NCI-H2227 (cell line): Measurements from ENCODE around the gene KLF7.

Experiments
- DNase-seq: peaks from one replicate; lab custom pipeline; 2025; ENCODE audit not compliant: unreplicated experiment; lab: John Stamatoyannopoulos, UW

KLF7 gene

DNA sequence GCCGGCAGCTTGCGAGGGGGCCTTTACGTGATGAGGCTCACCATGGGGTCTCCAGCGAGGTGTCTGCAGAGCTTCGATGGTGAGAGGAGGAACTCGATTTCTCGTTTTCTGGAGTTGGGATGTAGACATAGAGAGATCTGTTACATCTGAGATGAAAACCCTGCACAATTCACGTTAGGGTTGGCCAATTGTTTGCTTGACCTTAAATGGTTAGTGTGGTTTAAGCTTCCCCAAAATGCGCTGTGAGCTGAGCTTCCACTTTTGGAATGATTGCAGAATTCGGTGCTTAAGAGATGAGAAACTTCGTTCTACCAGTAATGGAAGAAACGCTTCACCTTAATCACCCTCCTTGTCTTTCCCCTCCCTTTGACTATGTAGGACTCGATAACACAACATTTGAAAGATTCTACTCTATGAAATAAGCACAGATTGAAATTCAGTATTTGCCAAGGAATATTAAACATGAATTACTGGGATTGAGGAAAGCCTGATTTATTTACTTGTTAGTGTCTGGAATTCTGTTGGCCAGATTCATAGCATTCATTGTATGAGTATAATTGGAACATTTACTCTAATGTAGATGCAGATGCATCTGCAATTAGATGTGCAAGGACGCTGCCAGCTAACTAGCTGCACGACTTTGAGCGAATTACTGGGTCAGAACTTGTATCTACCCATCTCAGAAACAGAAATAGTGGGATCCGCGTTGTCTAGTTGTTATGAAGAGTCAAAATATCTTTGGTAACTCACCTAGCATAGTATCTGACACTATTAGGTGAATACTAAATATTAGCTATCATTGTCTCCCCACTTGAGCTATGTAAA, 1.6 kb upstream of the KLF7 start:
- no peak for DNase-seq

DNA sequence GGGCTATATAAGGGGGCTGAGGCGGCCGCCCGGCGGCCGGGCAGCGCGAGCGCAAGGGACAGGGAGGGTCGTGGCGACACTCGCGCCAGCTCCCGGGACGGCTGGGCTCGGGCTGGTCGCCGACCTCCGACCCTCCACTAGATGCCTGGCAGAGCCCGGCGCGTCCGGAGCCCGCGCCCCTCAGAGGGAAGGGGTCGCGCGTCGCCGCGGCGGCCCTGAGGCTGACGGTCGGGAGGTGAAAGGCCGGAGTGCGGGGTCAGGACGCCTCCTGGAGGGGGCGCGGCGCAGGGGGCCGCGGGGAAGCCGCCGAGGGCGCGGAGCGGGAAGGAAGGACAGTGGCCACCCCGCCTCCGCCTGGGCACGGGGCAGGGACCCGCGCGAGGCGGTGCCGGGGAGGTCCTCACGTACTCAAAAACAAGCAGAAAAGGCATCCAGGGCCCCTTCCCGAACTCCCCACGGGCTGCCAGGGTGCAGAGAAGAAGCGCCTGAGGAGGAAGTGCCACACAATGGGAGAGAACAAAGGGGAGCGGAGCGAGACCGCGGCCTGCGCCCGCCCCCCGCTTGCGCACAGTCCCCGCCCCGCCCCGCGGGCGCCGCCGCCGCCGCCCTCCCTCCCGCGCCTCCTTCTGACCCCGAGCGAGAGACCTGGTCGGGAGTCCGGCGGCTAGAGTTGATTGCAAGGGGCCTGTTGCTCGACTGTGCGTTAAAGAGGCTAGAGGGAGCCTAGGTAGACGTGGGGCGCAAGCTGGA, 776 bp upstream of the KLF7 start:
- DNase-seq, result peak; percentile 88

DNA sequence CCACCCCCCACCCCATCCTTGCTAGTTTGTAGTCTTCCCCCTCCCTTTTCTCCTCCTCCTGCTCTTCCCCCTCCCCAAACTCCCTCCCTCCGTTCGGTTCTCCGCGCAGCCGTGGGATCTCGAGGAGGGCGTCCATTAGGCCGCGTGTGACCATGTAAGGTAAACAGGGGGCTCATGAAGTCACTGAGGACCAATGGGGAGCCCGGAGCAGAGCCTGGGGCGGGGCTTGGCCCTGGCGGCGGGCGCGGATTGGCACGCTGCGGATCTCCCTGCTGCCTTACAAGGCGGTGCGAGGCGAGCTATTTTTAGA, 246 bp upstream of the KLF7 start:
- peak; percentile 100 for DNase-seq

DNA sequence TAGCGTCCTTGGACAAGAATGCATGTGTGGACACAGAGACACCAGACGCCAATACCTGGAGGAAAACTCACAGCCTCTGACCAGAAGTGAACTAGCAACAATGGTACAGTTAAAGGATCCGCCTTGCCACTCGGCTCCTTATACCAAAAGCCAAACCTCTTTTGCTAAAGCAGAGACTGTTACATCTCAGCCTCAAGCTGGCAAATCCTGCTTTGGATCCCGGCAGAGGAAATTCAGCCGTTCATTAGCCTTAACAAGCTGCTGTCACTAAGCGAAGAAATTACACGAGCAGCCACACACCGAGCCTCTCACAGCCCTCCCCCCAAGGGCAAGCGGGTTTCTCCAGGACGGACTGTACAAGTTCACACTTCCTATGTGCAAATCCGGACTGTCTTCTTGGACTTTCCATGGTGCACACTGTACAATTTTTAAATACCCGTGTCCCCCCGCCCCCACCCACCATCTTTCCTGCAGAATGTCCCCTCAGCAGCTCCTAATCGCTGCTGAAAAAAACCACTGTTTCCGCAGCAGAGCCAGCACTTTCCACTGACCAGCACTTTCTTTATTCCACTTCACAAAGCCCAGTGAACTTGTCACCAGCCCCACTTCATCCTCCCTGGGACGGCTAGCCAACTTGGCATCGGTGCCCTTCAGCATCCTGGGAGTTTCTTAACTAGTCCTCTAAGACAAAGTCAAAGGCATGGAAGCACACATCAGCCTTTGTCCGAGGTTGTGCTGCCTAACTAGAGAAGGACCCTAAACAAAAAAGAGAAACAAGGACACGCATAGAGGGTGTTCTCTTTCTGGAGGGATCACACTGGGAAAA, 1.5 kb downstream of the KLF7 start:
- DNase-seq, result peak; percentile 54

DNA sequence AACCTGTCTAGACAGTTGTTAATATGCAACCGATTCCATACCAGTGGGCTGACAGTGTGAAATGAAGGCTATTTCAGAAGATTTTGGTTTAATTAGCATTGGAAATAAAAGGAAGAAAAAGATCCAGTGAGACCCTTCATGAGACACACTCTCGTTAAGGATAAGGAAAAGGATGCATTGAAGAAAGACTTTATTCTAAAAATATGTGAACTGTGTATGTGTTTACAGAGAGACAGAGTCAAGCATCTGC, 2.1 kb downstream of the KLF7 start:
- DNase-seq, result no peak

DNA sequence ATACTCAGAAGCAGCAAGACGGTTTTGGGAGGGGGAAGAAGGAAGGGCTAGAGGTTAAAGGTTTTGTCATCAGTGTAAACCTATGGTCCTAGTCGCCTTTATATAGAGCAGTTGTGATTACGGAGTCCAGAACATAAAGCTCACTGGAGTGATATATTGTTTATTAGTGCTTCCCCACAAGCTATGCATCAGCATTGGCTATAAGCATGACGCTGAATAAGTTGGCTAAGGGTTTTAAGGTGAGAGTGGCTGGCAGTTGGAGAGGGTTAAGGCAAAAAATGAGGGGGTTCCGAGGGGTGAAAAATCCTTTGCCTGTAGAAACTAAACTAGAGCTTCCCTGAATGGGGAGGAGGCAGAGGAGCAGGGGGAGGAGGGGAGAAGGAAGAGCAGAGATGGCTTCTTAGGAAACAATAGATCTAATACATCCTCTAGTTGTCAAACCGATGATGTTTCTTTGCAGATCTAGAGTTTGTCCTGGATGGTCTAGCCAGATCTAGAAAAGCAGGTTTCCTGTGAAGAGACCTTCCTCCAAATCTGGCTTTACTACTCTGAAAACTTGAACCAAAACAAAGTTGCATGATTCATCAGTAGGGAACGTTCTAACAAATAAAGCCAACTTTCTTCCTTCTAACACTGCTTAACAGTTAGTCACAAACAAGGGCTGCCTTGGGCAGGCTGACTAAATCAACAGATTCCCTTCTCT, 2.5 kb downstream of the KLF7 start:
- no peak for DNase-seq

DNA sequence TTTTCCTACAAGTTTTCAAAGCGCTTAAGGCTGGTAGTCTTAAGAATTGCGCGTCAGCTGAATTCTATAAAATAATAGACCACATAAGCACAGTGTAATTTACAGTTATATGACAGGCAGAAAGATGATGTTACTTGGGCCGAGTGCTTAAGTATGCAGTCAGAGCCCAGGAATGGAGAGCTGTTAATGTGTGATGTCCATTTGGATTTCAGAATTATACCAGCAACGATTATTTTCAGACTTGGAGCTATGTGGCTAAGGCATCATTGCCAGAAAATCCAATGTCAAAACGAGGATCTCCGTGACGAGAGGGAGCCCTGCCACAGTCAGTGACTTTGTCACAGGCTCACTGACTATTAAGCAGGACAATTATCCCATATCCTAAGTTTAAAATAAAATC, 3.4 kb downstream of the KLF7 start:
- DNase-seq, result peak; percentile 29

DNA sequence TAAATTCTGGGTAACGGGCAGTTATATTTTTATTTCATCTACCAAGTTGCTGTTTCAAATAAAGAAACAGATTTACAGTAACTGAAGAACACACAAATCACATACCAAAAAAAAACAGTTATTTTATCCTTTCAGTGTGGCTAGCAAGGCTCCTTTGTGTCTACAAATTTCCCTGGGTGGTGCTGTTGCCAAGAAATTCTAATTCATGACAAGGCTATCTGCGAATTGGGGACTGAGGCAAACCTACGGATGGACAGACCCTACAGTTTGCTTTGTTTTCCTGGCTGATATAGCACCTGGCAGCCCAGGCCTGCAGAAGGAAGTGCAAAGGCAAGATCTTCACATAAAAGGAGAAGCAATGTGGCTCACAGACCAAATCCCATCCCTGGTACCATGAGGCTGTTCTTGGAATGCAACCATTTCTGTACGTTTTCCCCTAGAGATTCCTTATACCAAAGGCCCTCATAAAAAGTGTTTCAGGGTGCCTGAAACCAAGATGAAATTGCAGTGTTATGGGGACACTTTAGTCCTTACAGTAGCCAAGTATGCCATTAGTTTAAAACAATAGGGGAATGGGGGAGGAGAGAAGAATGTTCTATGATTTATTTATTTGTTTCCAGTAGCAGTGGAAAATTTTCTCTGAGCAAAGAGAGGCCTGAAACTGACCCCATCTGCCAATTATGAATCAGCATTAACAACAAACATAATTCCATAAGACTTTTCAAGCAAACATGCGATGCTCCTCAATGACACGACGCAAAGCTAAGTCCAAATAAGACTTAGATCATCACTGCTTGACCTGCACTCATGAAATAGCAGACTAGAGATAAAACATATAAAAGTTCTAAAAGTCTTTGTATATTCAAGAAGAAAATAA, 4.3 kb downstream of the KLF7 start:
- DNase-seq, result peak; percentile 53

DNA sequence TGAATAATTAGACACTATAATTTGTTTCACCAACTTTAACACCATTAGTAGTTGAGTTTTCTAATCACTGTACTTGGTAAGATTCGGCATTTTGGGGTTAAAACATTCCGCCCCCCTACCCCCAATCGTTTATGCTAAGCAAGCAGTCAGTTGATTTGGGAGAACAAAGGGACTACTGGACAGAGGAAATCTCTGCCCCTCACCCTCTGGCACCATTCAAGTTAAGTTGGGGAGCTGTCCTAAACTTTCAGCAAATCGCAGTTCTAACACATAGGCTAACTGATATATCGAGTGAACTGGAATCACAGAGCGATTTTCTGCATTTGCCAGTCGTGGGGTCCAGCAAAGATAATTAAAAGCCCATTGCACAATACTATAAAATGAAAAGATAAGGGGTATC, 5.6 kb downstream of the KLF7 start:
- no peak for DNase-seq

DNA sequence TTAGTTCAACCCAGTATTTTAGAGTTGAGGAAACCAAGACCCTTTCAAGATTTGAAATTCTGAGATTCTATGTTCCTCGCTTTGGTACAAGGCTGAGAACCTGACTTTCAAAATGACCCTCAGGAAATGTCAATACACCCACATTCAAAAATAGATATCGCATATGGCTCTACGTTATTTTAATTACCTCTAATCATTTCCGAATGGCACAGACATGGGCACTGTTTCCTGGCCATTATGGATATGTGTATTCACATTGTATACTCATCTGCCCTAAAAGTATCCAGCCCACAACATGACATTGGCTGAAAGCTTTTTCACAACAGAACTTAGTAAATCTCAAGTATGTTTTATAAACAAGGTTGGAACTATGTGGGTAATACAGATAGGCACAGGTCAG, 6.7 kb downstream of the KLF7 start:
- DNase-seq, result no peak

DNA sequence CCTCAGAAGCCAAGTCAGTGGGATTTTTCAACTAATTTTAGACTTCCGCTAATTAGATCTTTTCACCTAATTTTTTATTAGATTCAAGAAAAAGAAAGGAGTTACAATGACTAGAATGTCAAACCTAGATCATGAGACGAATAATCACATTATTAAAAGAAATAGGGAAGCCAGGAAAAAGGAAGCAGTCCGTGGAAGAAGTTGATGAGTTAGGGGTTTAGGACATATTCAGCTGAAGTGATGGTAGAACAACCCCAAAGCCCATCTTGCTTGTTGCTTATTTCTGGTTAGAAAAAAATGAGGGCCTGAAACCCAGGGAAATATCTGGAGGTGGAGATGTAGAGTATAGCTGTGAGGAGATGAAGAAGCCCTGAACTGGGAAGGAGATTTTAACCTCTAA, 8.0 kb downstream of the KLF7 start:
- DNase-seq, result no peak

DNA sequence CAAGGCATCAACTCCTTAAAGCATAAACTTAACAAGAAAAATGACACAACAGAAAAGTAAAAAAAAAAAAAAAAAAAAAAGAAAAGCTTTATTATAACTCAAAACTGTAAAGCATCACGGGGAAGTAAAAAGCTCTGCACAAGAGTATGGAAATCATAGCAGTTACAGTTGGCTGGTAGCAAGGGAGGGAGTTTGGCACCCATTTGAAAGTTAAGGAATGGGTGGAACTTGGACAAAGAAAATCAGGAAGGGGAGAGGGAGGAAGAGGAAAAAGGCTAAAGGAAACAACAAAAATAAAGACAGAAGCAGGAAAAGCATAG, 8.6 kb downstream of the KLF7 start:
- no peak for DNase-seq

DNA sequence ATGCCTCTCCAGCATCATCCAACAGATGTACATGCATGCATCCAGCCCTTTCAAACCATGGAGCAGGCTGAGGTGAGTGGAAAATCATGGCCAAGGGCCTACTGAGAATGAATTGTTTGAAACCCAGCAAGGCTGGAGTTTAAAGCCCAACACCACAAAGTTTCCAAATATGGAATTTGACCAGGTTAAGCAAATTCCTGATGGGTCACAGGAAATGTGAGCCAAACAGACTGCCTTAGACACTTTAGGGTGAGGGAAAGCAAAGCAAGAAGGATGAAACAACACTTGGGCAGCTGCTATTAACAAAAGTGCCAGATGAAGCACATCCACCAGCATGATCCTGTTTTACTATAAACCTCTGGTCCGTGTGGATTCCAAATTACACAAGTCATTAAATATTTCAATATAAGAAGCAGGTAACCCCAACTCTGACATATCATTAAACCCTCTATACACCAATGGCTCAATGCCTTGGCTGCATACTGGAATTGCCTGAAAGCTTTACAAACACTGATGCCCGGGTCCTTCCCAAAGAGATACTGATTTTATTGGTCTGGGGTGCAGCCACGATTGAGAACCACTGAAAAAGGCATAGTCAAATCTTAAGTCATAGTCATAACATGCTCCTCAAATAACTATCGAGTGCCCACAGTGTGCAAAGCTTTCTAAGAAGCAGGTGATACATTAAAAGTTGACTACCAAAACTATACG, 9.1 kb downstream of the KLF7 start:
- DNase-seq, result no peak

DNA sequence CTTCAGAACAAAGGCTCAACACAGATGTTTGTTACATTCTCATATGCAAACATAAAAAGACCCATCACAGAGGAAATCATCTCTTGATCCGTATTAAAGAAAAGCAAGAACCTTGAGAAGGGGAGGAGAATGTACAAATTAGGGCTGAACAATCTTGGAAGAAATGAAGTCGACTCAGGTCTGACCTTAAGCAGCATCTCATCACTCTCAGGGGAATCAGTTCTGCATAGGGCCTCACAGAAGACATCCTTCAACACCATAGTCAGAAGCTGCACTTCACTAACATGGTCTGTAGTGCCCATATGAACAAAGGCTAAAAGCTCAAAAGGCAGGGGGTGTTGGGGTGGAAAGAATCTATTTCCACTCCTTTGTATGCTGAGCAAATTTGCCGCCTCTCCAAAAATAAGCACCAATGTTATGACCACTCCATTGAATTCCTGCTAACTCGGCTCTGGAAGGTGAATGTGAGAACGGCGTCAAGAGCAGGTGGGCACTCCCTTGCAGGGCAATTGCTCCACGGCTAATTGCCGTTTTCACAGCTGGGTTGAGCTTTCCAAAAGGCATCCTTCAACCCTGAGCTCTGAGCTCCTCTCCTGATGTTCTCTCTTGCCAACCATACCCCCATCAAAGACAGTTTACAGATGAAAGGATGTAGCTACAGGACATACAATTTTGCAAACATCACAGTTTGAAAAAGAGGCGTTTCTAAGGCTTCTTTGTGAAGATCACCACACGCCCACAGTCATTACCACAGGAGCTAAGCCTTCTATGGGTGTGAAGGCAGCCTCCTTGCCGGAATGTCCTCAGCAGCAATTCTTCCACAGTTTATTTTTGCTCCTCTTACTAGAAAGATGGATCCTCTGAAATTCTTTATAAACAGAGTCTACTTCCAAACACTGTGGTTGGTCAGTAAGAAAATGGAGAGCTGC, 10.0 kb downstream of the KLF7 start:
- DNase-seq, result peak; percentile 88

DNA sequence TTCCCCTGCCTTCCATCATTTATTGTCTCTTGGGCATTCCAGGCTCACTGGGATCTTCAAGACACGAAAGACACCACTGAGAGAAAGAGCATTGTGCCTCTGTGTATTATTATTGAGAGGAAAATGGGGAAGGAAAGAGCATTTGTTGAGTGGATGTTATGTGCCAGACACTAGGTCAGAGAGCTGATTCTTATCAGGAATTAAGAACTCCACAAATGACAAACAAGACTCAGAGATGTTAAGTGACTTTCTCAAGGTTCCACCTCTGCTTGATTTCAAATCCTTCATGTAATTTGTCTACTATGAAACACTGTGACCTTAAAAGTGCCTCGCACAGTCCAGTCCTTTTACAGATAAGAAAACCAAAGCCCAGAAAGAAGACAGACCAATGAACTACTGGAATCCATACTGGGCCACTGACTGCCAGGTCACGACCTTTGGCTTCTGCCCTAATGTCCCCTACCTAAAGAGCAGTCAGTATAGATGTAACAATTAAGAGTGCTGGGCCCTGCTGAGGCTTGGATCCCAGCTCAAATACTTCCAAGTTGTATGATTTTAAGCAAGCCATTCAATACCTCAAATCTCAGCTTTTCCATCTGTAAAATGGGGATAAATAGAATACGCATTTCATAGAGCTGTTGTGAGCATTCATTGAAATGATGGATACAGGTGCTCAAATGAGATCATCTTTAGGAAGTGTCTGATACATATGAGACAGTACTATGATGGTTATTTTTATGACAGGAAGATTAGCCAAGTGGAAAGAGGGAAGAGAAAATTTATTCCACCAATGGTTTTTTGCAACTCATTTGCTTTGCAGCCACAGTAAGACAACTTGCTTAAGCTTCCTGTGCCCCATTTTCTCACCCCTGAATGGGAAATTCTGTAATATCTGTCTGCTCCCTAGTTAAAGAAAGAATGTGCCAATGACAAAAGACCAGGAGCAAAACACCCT, 10.9 kb downstream of the KLF7 start:
- no peak for DNase-seq

DNA sequence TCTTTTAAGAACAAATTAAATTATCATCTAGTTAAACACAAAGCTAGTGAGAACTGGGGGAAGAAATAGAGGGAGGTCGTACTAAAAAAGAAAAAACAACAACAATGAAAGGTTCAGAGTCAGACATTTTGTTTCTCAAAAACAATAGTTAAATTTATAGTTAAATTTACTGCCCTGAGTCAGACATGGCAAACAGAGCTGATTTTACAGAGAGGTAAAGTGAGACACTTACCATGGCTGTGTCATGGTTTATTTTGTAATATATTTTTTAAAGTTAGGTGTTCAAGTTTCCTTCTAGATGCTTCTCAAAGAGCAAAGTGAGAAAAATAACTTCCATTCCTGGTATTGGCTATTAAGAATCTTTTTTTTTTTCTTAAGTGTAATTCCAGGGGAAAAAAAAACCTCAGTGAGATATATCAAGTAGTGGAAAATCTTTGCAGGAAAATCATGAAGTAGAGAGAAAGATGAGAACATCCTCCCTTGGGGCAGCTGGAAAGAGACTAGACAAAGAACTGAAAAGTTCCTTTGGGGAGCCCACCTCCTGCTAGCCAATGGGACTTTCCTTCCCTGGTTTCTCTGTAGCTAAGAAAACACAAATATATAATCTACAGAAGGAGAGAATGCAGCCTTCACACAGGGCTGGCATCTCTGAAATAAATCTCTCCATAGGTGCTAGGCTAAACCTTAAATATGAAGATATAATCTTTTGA, 12.3 kb downstream of the KLF7 start:
- no peak for DNase-seq

DNA sequence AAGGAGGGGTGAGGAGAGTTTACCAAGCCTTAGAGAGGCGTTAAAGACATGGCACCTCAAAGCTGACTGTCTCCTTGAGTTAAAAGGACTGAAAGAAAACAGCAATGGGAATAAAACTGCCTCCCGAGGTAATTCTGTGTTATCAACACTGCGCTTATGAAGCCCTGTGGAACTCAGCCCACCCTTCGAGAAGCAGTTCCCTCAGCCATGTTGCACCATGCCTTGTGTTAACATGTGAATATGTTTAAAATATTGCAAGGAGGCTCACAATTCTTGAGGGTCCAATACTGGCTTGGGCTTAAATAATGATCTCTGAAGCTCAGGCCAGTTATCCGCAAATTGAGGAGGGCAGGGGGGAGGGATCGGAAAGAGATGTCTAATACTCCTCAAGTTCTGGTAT, 14.7 kb downstream of the KLF7 start:
- no peak for DNase-seq
